ENCODE measurements around the gene CBARP. TPM values are rescaled to one million over a fixed set of nuclear protein-coding genes. Genes with fewer than 3 reads are reported as not detected.
A peak's percentile ranks its signal among the peaks of the same experiment; 100 is the strongest.

CBARP gene
- total and polyA plus RNA-seq, 9 of the 15 experiments (the other 6 are each of a cell fraction or from before 2014, with no cell fraction given): 0.03 to 8.9 (median 1.2) TPM; not detected in 1

DNA sequence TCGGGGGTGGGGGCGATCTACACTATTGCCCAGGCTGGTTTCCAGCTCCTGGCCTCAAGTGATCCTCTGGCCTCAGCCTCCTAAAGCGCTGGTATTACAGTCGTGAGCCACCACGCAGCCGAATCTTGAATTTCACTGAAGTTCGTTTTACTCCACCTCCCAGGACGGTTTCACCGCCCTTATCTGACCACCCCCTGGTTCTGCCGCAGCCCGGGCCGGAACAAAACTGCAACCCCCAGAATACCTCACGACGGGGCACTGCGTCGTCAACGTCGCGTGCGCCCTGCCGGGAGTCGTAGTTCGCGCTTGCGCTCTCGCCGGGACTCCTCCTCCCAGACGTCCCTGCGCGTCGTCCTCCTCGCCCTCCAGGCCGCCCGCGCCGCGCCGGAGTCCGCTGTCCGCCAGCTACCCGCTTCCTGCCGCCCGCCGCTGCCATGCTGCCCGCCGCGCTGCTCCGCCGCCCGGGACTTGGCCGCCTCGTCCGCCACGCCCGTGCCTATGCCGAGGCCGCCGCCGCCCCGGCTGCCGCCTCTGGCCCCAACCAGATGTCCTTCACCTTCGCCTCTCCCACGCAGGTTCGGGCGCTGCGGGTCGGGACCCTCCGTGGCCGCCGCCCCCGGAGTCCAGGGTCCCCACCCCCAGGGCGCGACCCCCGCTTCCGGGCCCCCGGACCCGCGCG lies 3.8 kb upstream of the CBARP start, which contains the start of gene ATP5F1D (continued):
- TF ChIP-seq, protein P1, sequence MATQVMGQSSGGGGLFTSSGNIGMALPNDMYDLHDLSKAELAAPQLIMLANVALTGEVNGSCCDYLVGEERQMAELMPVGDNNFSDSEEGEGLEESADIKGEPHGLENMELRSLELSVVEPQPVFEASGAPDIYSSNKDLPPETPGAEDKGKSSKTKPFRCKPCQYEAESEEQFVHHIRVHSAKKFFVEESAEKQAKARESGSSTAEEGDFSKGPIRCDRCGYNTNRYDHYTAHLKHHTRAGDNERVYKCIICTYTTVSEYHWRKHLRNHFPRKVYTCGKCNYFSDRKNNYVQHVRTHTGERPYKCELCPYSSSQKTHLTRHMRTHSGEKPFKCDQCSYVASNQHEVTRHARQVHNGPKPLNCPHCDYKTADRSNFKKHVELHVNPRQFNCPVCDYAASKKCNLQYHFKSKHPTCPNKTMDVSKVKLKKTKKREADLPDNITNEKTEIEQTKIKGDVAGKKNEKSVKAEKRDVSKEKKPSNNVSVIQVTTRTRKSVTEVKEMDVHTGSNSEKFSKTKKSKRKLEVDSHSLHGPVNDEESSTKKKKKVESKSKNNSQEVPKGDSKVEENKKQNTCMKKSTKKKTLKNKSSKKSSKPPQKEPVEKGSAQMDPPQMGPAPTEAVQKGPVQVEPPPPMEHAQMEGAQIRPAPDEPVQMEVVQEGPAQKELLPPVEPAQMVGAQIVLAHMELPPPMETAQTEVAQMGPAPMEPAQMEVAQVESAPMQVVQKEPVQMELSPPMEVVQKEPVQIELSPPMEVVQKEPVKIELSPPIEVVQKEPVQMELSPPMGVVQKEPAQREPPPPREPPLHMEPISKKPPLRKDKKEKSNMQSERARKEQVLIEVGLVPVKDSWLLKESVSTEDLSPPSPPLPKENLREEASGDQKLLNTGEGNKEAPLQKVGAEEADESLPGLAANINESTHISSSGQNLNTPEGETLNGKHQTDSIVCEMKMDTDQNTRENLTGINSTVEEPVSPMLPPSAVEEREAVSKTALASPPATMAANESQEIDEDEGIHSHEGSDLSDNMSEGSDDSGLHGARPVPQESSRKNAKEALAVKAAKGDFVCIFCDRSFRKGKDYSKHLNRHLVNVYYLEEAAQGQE (IDR thresholded peaks at IDR 0.05; ENCODE audit: borderline replicate concordance): no peak; the same call in 1 of the 2 replicates
- TF ChIP-seq, protein P1 (CRISPR knock-in tag; IDR thresholded peaks at IDR 0.05; ENCODE audit: low read depth): peak; percentile 28; the same call in 1 of the 2 replicates
- TF ChIP-seq, protein P2, sequence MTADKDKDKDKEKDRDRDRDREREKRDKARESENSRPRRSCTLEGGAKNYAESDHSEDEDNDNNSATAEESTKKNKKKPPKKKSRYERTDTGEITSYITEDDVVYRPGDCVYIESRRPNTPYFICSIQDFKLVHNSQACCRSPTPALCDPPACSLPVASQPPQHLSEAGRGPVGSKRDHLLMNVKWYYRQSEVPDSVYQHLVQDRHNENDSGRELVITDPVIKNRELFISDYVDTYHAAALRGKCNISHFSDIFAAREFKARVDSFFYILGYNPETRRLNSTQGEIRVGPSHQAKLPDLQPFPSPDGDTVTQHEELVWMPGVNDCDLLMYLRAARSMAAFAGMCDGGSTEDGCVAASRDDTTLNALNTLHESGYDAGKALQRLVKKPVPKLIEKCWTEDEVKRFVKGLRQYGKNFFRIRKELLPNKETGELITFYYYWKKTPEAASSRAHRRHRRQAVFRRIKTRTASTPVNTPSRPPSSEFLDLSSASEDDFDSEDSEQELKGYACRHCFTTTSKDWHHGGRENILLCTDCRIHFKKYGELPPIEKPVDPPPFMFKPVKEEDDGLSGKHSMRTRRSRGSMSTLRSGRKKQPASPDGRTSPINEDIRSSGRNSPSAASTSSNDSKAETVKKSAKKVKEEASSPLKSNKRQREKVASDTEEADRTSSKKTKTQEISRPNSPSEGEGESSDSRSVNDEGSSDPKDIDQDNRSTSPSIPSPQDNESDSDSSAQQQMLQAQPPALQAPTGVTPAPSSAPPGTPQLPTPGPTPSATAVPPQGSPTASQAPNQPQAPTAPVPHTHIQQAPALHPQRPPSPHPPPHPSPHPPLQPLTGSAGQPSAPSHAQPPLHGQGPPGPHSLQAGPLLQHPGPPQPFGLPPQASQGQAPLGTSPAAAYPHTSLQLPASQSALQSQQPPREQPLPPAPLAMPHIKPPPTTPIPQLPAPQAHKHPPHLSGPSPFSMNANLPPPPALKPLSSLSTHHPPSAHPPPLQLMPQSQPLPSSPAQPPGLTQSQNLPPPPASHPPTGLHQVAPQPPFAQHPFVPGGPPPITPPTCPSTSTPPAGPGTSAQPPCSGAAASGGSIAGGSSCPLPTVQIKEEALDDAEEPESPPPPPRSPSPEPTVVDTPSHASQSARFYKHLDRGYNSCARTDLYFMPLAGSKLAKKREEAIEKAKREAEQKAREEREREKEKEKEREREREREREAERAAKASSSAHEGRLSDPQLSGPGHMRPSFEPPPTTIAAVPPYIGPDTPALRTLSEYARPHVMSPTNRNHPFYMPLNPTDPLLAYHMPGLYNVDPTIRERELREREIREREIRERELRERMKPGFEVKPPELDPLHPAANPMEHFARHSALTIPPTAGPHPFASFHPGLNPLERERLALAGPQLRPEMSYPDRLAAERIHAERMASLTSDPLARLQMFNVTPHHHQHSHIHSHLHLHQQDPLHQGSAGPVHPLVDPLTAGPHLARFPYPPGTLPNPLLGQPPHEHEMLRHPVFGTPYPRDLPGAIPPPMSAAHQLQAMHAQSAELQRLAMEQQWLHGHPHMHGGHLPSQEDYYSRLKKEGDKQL (CRISPR knock-in tag; IDR thresholded peaks at IDR 0.05; ENCODE audit: borderline replicate concordance): no peak
- TF ChIP-seq ZBTB26 (CRISPR knock-in tag; IDR thresholded peaks at IDR 0.05): no peak
- TF ChIP-seq ZNF644 (tag; IDR thresholded peaks at IDR 0.05; ENCODE audit: low read depth): peak; percentile 77; the same call in 1 of the 2 replicates
- TF ChIP-seq, protein P3, sequence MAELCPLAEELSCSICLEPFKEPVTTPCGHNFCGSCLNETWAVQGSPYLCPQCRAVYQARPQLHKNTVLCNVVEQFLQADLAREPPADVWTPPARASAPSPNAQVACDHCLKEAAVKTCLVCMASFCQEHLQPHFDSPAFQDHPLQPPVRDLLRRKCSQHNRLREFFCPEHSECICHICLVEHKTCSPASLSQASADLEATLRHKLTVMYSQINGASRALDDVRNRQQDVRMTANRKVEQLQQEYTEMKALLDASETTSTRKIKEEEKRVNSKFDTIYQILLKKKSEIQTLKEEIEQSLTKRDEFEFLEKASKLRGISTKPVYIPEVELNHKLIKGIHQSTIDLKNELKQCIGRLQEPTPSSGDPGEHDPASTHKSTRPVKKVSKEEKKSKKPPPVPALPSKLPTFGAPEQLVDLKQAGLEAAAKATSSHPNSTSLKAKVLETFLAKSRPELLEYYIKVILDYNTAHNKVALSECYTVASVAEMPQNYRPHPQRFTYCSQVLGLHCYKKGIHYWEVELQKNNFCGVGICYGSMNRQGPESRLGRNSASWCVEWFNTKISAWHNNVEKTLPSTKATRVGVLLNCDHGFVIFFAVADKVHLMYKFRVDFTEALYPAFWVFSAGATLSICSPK (IDR thresholded peaks at IDR 0.05; ENCODE audit: borderline replicate concordance): no peak
- TF ChIP-seq ZNF324 (CRISPR knock-in tag; IDR thresholded peaks at IDR 0.05): no peak
- TF ChIP-seq NRF1 (conservative IDR thresholded peaks at IDR 0.05 in 1 of 2, IDR thresholded peaks at IDR 0.05 in 1 of 2): peak; percentile 88 to 91
- no peak for TF ChIP-seq BCL6 (CRISPR knock-in tag; IDR thresholded peaks at IDR 0.05)
- TF ChIP-seq CREM (IDR thresholded peaks at IDR 0.05; ENCODE audit: low read depth): peak; percentile 99

Data from K562 (cell line).